SK-N-SH (cell line): ENCODE data around the gene KCNJ11. TPM values are rescaled to one million over a fixed set of nuclear protein-coding genes. Genes with fewer than 3 reads are reported as not detected.

ENCODE experiments used
- CTCF ChIA-PET: fragments of 300-600, 350-600 bp; formaldehyde crosslinking; extraction: SDS; loops from one replicate; lab custom pipeline; 2021; lab: Yijun Ruan, JAX
- POLR2A ChIA-PET: fragments of 350-600 bp; sonication (Branson Sonifier 250); formaldehyde crosslinking; extraction: SDS; loops from one replicate; lab custom pipeline; 2020; ENCODE audit warnings: antibody characterized with exemption, inconsistent platforms; lab: Yijun Ruan, JAX
- DNase-seq: peaks from one replicate; pipeline ENCODE4 v3.0.0; 2012
- H2AFZ ChIP-seq: fragments of 200-600 bp; sonication (generic); 2 replicates; pipeline ENCODE4 v1.8.1; 2016; ENCODE audit warnings: antibody characterized with exemption, mild to moderate bottlenecking, low read depth
- H3F3A ChIP-seq: fragments of 200-600 bp; sonication (generic); replicated peaks from 2 replicates; pipeline ENCODE3; 2016; ENCODE audit warnings: antibody characterized with exemption, mild to moderate bottlenecking; ENCODE audit not compliant: insufficient read depth
- H3K27ac ChIP-seq, 2 experiments: fragments of 200-500 bp in 1 of 2; fragments of 200-600 bp in 1 of 2; sonication (Bioruptor generic) in 1 of 2; sonication (generic), shearing (Covaris generic) in 1 of 2; 2 replicates each; pipeline versions ENCODE4 v1.5.1 to v1.6.1; 2014 to 2016; ENCODE audit warnings: low read depth in 2 of 2, inconsistent platforms in 1 of 2, low read length in 1 of 2, mild to moderate bottlenecking in 1 of 2, mixed read lengths in 1 of 2
- H3K27me3 ChIP-seq: fragments of 200-600 bp; sonication (generic), shearing (Covaris generic); 2 replicates; pipeline ENCODE4 v1.6.1; 2016; ENCODE audit warnings: mixed run types; ENCODE audit not compliant: insufficient read depth
- H3K36me3 ChIP-seq, 2 experiments: fragments of 200-500 bp in 1 of 2; fragments of 200-600 bp in 1 of 2; sonication (Bioruptor generic) in 1 of 2; sonication (generic) in 1 of 2; replicated peaks in 1 of 2; 2 replicates each; pipeline versions ENCODE3 to v1.5.1; 2014 to 2016; ENCODE audit warnings: low read length in 1 of 2, mild to moderate bottlenecking in 1 of 2; ENCODE audit not compliant: insufficient read depth in 2 of 2, control insufficient read depth in 1 of 2
- H3K4me1 ChIP-seq, 2 experiments: fragments of 200-500 bp in 1 of 2; fragments of 200-600 bp in 1 of 2; sonication (Bioruptor generic) in 1 of 2; sonication (generic), shearing (Covaris generic) in 1 of 2; 2 replicates each; pipeline versions ENCODE4 v1.5.1 to v1.6.1; 2014 to 2016; ENCODE audit warnings: low read depth in 1 of 2, low read length in 1 of 2, mixed run types in 1 of 2; ENCODE audit not compliant: insufficient read depth in 2 of 2, control insufficient read depth in 1 of 2
- H3K4me2 ChIP-seq: fragments of 200-600 bp; sonication (generic), shearing (Covaris generic); 2 replicates; pipeline ENCODE4 v1.6.1; 2017; ENCODE audit warnings: mixed run types
- H3K4me3 ChIP-seq, 2 experiments: fragments of 200-500 bp in 1 of 2; fragments of 200-600 bp in 1 of 2; sonication (Bioruptor generic) in 1 of 2; sonication (generic), shearing (Covaris generic) in 1 of 2; 2 replicates each; pipeline versions ENCODE4 v1.5.1 to v1.8.1; 2014 to 2016; ENCODE audit warnings: low read depth in 2 of 2, inconsistent platforms in 1 of 2, low read length in 1 of 2, mild to moderate bottlenecking in 1 of 2, mixed read lengths in 1 of 2, moderate library complexity in 1 of 2
- H3K79me2 ChIP-seq: fragments of 200-600 bp; sonication (generic); 2 replicates; pipeline ENCODE4 v1.8.1; 2017; ENCODE audit warnings: mild to moderate bottlenecking; ENCODE audit not compliant: insufficient read depth
- H3K9ac ChIP-seq: fragments of 200-600 bp; sonication (generic); 2 replicates; pipeline ENCODE4 v1.6.1; 2017; ENCODE audit warnings: mixed run types
- H3K9me2 ChIP-seq: fragments of 200-600 bp; sonication (generic); 2 replicates; pipeline ENCODE4 v1.6.1; 2017; ENCODE audit warnings: mixed run types
- H3K9me3 ChIP-seq: fragments of 200-600 bp; sonication (generic); 2 replicates; pipeline ENCODE4 v1.6.1; 2017; ENCODE audit warnings: mixed run types, mild to moderate bottlenecking, moderate library complexity
- H4K20me1 ChIP-seq: fragments of 200-600 bp; sonication (generic); 2 replicates; pipeline ENCODE4 v1.6.1; 2017; ENCODE audit warnings: mild to moderate bottlenecking, mixed run types; ENCODE audit not compliant: insufficient read depth
- CHD2 ChIP-seq: fragments of 150-350 bp; IDR thresholded peaks from 2 replicates; pipeline ENCODE4 v1.6.1; 2018; ENCODE audit warnings: low read length; ENCODE audit not compliant: partially characterized antibody
- EZH2phosphoT487 ChIP-seq: fragments of 200-600 bp; sonication (generic); IDR thresholded peaks from 2 replicates; pipeline ENCODE4 v1.6.1; 2017; ENCODE audit warnings: low read depth, mixed run types, mild to moderate bottlenecking, antibody characterized with exemption, moderate library complexity, borderline replicate concordance
- FOSL2 ChIP-seq: IDR thresholded peaks from 2 replicates; pipeline ENCODE4 v1.4.0; 2012; ENCODE audit warnings: low read depth, mild to moderate bottlenecking, moderate library complexity, borderline replicate concordance
- FOXM1 ChIP-seq: IDR thresholded peaks from 2 replicates; pipeline ENCODE4 v1.4.0; 2012; ENCODE audit warnings: low read depth, mild to moderate bottlenecking
- GABPA ChIP-seq: IDR thresholded peaks from 2 replicates; pipeline ENCODE4 v1.4.0; 2012; ENCODE audit warnings: low read depth, mild to moderate bottlenecking
- MEF2A ChIP-seq: IDR thresholded peaks from 2 replicates; pipeline ENCODE4 v1.4.0; 2012; ENCODE audit warnings: low read depth, borderline replicate concordance
- NFIC ChIP-seq: IDR thresholded peaks from 2 replicates; pipeline ENCODE4 v1.4.0; 2012; ENCODE audit warnings: borderline replicate concordance
- POLR2AphosphoS5 ChIP-seq: IDR thresholded peaks from 2 replicates; pipeline ENCODE4 v1.6.1; 2012; ENCODE audit warnings: low read depth, low read length
- RCOR1 ChIP-seq: fragments of 150-350 bp; IDR thresholded peaks from 2 replicates; pipeline ENCODE4 v1.6.1; 2017; ENCODE audit warnings: antibody characterized with exemption, low read length
- RFX5 ChIP-seq: IDR thresholded peaks from 2 replicates; pipeline ENCODE4 v1.6.1; 2012; ENCODE audit warnings: mild to moderate bottlenecking, improper control_type of control experiment, low read length
- TAF1 ChIP-seq: IDR thresholded peaks from 2 replicates; pipeline ENCODE4 v1.6.1; 2012; ENCODE audit warnings: low read depth, mild to moderate bottlenecking, low read length, moderate library complexity, borderline replicate concordance
- YY1 ChIP-seq: IDR thresholded peaks from 2 replicates; pipeline ENCODE4 v1.4.0; 2012; ENCODE audit warnings: low read depth, mild to moderate bottlenecking
- WGBS: methylation state at CpG from one replicate; pipeline ENCODE4 v1.1.6; 2017; ENCODE audit warnings: low lambda C conversion rate; 5-methylcytosine and 5-hydroxymethylcytosine counted together
- polyA plus RNA-seq, 3 experiments: library from polyadenylated mRNA; depleted of rRNA; stranded (reverse); fragments of >200 nt; gene quantifications; 2 replicates each; pipeline ENCODE4 v1.2.3, GENCODE V29; 2012
- TF ChIP-seq, protein P1 (sequence below): fragments of 150-350 bp; IDR thresholded peaks from 2 replicates; pipeline ENCODE4 v1.6.1; 2017; ENCODE audit warnings: antibody characterized with exemption, low read length, low read depth, borderline replicate concordance
- TF ChIP-seq, protein P2 (sequence below): IDR thresholded peaks from 2 replicates; pipeline ENCODE4 v1.6.1; 2012; ENCODE audit warnings: mild to moderate bottlenecking, low read depth, low read length, moderate library complexity
- TF ChIP-seq, protein P3 (sequence below): IDR thresholded peaks from 2 replicates; pipeline ENCODE4 v1.4.0; 2012; ENCODE audit warnings: low read depth
- TF ChIP-seq, protein P4 (sequence below): fragments of 150-350 bp; IDR thresholded peaks from 2 replicates; pipeline ENCODE4 v1.6.1; 2016; ENCODE audit warnings: mild to moderate bottlenecking, low read depth, low read length
- TF ChIP-seq, protein P5 (sequence below): IDR thresholded peaks from 2 replicates; pipeline ENCODE4; 2012
- TF ChIP-seq, protein P6 (sequence below): IDR thresholded peaks from 2 replicates; pipeline ENCODE4 v1.4.0; 2012; ENCODE audit warnings: low read depth, borderline replicate concordance

KCNJ11 gene
- polyA plus RNA-seq, 1 of the 3 experiments (the other 2 are of a cell fraction) = 0.23 TPM

DNA sequence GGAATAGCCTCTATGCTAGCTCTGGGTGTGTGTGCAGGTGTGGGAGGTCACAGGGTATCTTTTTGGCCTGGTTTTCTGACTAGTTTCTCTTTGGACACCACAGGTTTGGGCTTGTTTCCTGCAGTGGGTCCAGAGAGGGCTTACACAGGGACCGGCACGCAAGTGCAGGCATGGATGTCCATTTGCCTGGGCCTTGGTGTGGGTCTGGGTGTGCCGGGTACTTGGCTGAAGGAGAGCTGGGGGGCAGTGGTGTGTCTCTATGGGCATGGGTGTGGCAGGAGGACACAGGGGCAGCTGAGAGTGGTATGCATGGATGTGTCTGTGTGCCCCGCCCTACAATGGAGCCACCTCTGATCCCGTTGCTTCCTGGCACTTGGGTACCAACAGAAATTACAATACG, 7.5 kb upstream of the KCNJ11 start:
- ChIA-PET POLR2A (no interaction called here), CTCF (interaction anchor here (1.6 to 1.8 kb wide), 2 partner anchors 9 to 108 kb away, joined by 4 to 8 read pairs; no protein-coding TSS in a partner anchor)
- TF ChIP-seq POLR2AphosphoS5 = no peak
- Histone ChIP-seq H4K20me1 (no peaks in the 10 kb centered on the region), H3K9me2 (no peaks in the 10 kb centered on the region), H3K9ac (no peak overlapping the region), H2AFZ (no peak overlapping the region), H3K9me3 (no peaks in the 10 kb centered on the region), H3K79me2 (no peaks in the 10 kb centered on the region), H3F3A (no peaks in the 10 kb centered on the region), H3K36me3 (no peaks in the 10 kb centered on the region), H3K27ac (no peak overlapping the region), H3K4me2 (no peak overlapping the region), H3K4me3 (no peak overlapping the region), H3K4me1 (no peaks in the 10 kb centered on the region; a peak in 1 of 4 replicates), H3K27me3 (peaks cover 6% of the 10 kb centered on the region)
- WGBS = 81% methylated on average over 6 of the region's 6 CpGs
- peak; percentile 8 for DNase-seq

DNA sequence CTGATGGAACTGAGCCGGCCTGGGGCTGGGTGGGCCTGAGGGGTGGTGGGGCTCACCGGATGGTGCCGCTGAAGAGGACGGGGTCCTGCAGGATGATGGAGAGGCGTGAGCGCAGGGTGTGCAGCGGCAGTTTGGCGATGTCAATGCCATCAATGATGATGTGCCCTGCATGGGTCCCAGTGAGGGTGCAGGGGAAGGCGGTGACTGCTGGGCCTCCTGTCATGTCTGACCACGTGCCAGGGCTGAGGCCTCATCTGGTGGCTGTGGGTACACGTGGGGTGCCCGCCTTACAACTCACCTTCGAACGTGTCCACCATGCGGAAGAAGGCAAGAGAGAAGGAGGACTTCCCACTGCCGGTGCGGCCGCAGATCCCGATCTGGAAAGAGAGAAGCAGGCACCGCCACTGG, 7.1 kb upstream of the KCNJ11 start:
- ChIA-PET POLR2A (no interaction called here), CTCF (interaction anchor here (1.6 to 18.5 kb wide), 3 partner anchors 9 to 118 kb away, joined by 4 to 1101 read pairs (median 8); no protein-coding TSS in a partner anchor)
- H3K36me3 ChIP-seq = no peaks in the 10 kb centered on the region
- no peaks in the 10 kb centered on the region for H3K79me2 ChIP-seq
- H3K9me3 ChIP-seq = no peaks in the 10 kb centered on the region
- H3K9ac ChIP-seq = no peak overlapping the region
- H3F3A ChIP-seq = no peaks in the 10 kb centered on the region
- TF ChIP-seq RFX5 (no peak), GABPA (no peak), FOSL2 (no peak), CHD2 (no peak), RCOR1 (no peak), NFIC (no peak), FOXM1 (no peak), EZH2phosphoT487 (no peak), MEF2A (no peak), TAF1 (no peak), YY1 (no peak)
- TF ChIP-seq, protein P1, sequence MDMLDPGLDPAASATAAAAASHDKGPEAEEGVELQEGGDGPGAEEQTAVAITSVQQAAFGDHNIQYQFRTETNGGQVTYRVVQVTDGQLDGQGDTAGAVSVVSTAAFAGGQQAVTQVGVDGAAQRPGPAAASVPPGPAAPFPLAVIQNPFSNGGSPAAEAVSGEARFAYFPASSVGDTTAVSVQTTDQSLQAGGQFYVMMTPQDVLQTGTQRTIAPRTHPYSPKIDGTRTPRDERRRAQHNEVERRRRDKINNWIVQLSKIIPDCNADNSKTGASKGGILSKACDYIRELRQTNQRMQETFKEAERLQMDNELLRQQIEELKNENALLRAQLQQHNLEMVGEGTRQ = no peak
- TF ChIP-seq, protein P2, sequence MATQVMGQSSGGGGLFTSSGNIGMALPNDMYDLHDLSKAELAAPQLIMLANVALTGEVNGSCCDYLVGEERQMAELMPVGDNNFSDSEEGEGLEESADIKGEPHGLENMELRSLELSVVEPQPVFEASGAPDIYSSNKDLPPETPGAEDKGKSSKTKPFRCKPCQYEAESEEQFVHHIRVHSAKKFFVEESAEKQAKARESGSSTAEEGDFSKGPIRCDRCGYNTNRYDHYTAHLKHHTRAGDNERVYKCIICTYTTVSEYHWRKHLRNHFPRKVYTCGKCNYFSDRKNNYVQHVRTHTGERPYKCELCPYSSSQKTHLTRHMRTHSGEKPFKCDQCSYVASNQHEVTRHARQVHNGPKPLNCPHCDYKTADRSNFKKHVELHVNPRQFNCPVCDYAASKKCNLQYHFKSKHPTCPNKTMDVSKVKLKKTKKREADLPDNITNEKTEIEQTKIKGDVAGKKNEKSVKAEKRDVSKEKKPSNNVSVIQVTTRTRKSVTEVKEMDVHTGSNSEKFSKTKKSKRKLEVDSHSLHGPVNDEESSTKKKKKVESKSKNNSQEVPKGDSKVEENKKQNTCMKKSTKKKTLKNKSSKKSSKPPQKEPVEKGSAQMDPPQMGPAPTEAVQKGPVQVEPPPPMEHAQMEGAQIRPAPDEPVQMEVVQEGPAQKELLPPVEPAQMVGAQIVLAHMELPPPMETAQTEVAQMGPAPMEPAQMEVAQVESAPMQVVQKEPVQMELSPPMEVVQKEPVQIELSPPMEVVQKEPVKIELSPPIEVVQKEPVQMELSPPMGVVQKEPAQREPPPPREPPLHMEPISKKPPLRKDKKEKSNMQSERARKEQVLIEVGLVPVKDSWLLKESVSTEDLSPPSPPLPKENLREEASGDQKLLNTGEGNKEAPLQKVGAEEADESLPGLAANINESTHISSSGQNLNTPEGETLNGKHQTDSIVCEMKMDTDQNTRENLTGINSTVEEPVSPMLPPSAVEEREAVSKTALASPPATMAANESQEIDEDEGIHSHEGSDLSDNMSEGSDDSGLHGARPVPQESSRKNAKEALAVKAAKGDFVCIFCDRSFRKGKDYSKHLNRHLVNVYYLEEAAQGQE = no peak
- TF ChIP-seq, protein P3, sequence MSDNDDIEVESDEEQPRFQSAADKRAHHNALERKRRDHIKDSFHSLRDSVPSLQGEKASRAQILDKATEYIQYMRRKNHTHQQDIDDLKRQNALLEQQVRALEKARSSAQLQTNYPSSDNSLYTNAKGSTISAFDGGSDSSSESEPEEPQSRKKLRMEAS = no peak
- TF ChIP-seq, protein P4, sequence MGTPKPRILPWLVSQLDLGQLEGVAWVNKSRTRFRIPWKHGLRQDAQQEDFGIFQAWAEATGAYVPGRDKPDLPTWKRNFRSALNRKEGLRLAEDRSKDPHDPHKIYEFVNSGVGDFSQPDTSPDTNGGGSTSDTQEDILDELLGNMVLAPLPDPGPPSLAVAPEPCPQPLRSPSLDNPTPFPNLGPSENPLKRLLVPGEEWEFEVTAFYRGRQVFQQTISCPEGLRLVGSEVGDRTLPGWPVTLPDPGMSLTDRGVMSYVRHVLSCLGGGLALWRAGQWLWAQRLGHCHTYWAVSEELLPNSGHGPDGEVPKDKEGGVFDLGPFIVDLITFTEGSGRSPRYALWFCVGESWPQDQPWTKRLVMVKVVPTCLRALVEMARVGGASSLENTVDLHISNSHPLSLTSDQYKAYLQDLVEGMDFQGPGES = no peak
- TF ChIP-seq, protein P5, sequence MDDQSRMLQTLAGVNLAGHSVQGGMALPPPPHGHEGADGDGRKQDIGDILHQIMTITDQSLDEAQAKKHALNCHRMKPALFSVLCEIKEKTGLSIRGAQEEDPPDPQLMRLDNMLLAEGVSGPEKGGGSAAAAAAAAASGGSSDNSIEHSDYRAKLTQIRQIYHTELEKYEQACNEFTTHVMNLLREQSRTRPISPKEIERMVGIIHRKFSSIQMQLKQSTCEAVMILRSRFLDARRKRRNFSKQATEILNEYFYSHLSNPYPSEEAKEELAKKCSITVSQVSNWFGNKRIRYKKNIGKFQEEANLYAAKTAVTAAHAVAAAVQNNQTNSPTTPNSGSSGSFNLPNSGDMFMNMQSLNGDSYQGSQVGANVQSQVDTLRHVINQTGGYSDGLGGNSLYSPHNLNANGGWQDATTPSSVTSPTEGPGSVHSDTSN = no peak
- TF ChIP-seq, protein P6, sequence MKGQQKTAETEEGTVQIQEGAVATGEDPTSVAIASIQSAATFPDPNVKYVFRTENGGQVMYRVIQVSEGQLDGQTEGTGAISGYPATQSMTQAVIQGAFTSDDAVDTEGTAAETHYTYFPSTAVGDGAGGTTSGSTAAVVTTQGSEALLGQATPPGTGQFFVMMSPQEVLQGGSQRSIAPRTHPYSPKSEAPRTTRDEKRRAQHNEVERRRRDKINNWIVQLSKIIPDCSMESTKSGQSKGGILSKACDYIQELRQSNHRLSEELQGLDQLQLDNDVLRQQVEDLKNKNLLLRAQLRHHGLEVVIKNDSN = no peak
- TF ChIP-seq, all 33 proteins: peak for 0
- Histone ChIP-seq H3K27me3 (peaks cover 6% of the 10 kb centered on the region), H3K9me2 (no peaks in the 10 kb centered on the region), H3K4me2 (no peak overlapping the region), H3K27ac (no peak overlapping the region), H3K4me1 (no peaks in the 10 kb centered on the region), H4K20me1 (no peaks in the 10 kb centered on the region), H3K4me3 (no peak overlapping the region), H2AFZ (no peak overlapping the region)
- WGBS = 83% methylated on average over 18 of the region's 20 CpGs
- peak; percentile 18 for DNase-seq
